Measurements from ENCODE around the gene BRINP2. TPM values are rescaled to one million over a fixed set of nuclear protein-coding genes. Genes with fewer than 3 reads are reported as not detected.

Gene BRINP2
- total and polyA plus RNA-seq, 12 donors, result 0.15 to 0.66 (median 0.24) TPM; not detected in 2

DNA sequence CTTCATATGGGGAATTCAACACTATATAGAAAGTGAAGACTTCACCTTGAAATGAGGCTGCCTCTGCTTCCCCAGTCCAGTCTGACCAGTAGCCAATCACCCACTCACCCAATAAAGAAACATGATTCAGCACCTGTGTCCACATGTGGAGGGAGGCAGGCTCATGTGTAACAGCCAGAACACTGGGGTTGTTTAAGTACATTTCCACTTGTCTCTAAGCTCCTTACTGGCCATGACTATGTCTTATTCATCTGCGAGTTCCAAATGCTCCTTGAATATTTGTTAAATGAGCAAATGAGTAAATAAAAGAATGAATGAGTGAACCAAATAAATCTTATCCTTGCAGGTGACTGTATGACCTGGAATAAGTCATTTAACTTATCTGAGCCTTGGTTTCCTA lies 100.1 kb downstream of the BRINP2 start:
- DNase-seq (no peak), ATAC-seq (no peak)
- H3K9me3 ChIP-seq, result no peaks in the 10 kb centered on the region
- intact Hi-C loops (cut with DNase I), result no loop called here
- H3K36me3 ChIP-seq, result no peaks in the 10 kb centered on the region
- TF ChIP-seq, protein P1, sequence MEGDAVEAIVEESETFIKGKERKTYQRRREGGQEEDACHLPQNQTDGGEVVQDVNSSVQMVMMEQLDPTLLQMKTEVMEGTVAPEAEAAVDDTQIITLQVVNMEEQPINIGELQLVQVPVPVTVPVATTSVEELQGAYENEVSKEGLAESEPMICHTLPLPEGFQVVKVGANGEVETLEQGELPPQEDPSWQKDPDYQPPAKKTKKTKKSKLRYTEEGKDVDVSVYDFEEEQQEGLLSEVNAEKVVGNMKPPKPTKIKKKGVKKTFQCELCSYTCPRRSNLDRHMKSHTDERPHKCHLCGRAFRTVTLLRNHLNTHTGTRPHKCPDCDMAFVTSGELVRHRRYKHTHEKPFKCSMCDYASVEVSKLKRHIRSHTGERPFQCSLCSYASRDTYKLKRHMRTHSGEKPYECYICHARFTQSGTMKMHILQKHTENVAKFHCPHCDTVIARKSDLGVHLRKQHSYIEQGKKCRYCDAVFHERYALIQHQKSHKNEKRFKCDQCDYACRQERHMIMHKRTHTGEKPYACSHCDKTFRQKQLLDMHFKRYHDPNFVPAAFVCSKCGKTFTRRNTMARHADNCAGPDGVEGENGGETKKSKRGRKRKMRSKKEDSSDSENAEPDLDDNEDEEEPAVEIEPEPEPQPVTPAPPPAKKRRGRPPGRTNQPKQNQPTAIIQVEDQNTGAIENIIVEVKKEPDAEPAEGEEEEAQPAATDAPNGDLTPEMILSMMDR (IDR thresholded peaks at IDR 0.05), result no peak
- H3K27ac ChIP-seq, result no peak overlapping the region
- H3K4me1 ChIP-seq, result peaks cover 0 to 21% (median 11%) of the 10 kb centered on the region in 9 donors
- H3K4me3 ChIP-seq, result no peak overlapping the region
- WGBS, 2 donors, result 89 to 92% methylated on average over 1 of the region's 1 CpG
- H3K27me3 ChIP-seq, result no peaks in the 10 kb centered on the region

DNA sequence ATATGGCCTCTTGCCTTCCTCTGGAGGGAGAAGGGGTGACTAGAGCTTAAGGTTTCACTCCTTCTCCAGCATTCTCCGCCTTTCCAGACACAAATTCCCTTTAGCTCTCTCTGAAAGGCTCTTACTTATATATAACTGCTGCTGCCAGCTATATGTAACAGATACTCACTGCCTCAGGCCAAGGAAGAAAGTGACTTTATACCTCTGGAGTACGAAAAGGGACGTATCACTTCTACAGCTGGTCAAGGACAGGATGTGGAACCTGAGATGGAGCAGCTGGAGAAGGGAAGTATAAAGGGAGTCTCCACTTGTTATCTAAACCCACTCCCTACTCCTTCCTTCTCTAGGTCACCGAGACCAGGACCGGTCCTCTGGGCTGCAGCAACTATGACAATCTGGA lies 102.4 kb downstream of the BRINP2 start:
- 71 to 73% methylated on average over 5 of the region's 5 CpGs for WGBS, 2 donors
- Histone ChIP-seq H3K27ac (no peak overlapping the region), H3K36me3 (no peaks in the 10 kb centered on the region), H3K4me3 (no peak overlapping the region), H3K4me1 (peaks cover 0 to 24% (median 11%) of the 10 kb centered on the region in 9 donors), H3K27me3 (no peaks in the 10 kb centered on the region), H3K9me3 (no peaks in the 10 kb centered on the region)
- DNase-seq (no peak), ATAC-seq (no peak)
- intact Hi-C loops (cut with DNase I), result no loop called here
- TF ChIP-seq, protein P1 (IDR thresholded peaks at IDR 0.05), result no peak

DNA sequence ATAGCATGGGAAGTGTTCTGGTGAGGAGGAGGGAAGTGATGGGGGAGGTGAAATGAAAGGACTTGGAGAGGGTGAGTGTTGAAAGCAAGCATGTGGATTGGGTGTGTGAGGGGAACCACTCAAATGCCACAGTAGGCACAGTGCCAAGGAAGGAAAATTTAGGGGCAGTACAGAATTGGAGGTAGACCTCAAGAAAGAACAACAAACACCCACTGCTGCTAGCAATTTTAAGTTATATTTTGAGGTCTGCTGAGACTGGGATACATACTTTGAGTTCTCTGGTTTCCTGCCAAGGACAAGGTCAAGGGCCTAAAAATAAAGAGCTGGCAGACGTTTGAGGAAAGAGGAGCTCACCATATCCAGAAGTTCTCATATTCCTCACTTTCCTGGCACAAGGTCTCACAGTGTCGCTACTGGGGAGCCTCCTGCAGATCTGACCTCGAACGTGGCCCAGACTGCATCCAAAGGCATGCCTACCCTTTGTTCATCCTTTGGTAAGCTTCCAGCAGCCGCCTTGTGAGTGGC lies 104.0 kb downstream of the BRINP2 start:
- no peaks in the 10 kb centered on the region for H3K36me3 ChIP-seq
- H3K9me3 ChIP-seq, result no peaks in the 10 kb centered on the region
- peaks cover 0 to 24% (median 11%) of the 10 kb centered on the region in 9 donors for H3K4me1 ChIP-seq
- WGBS, 2 donors, result 11 to 13% methylated on average over 5 of the region's 5 CpGs
- TF ChIP-seq, protein P1 (IDR thresholded peaks at IDR 0.05), result no peak
- intact Hi-C loops (cut with DNase I), result no loop called here
- DNase-seq, result peak; percentile 38 to 44
- no peak overlapping the region for H3K4me3 ChIP-seq
- H3K27me3 ChIP-seq, result no peaks in the 10 kb centered on the region
- peak overlapping the region in 8 of 10 donors; percentile 15 to 65 (median 44) for H3K27ac ChIP-seq
- peak; percentile 67 to 96 (median 92) for ATAC-seq

DNA sequence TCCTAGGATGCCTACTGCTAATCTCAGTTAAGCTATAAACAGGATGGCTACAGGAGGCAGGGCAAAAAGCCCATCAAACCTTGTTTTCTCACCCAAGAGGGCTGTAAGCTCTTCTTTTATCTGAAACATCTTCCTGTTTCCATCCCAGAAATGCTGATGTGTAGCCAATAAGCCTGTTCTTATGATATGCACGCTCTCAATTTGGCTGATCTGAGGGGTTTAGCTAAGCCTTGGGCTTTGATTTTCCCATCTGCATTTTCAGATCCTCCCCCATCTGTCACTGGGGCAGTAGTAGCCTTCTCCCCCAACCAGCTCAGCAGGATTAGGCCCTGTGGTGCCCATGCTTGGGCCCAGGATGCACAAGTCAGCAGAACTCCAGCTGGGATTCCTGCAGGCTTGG lies 105.0 kb downstream of the BRINP2 start:
- Histone ChIP-seq H3K27ac (no peak overlapping the region), H3K4me1 (peaks cover 0 to 24% (median 11%) of the 10 kb centered on the region in 9 donors), H3K4me3 (no peak overlapping the region), H3K9me3 (no peaks in the 10 kb centered on the region), H3K36me3 (no peaks in the 10 kb centered on the region), H3K27me3 (no peaks in the 10 kb centered on the region)
- TF ChIP-seq, protein P1 (IDR thresholded peaks at IDR 0.05), result no peak
- WGBS, 2 donors, result 74 to 76% methylated on average over 1 of the region's 1 CpG
- DNase-seq (no peak), ATAC-seq (no peak)
- intact Hi-C loops (cut with DNase I), result no loop called here
